Measurements from ENCODE around the gene SGTB. TPM values are rescaled to one million over a fixed set of nuclear protein-coding genes. Genes with fewer than 3 reads are reported as not detected.

SGTB gene
- total RNA-seq, 1 donor: 21.4 TPM

DNA sequence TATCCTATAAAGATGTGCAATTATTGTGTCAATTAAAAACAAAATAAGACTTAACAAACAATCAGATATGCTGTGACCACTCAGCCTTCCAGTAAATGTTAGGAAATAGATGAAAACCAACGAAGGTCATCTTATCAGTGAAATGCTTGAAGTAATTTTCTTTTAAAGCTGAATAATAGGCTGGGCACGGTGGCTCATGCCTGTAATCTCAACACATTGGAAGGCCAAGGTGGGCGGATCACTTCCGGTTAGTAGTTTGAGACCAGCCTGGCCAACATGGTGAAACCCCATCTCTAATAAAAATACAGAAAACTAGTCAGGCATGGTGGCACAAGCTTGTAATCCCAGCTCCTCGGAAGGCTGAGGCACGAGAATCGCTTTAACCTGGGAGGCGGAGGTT is 31.3 kb upstream of the SGTB start:
- H2AFZ ChIP-seq (ENCODE audit: low read length): no peak overlapping the region
- H4K20me1 ChIP-seq (ENCODE audit: insufficient read depth, low read length): peaks cover 3% of the 10 kb centered on the region
- no peaks in the 10 kb centered on the region for H3K9me3 ChIP-seq (ENCODE audit: low read depth, low read length)
- no peaks in the 10 kb centered on the region for H3K36me3 ChIP-seq (ENCODE audit: insufficient read depth, low read length)
- no peak for DNase-seq (ENCODE audit: insufficient read length, low spot score, missing footprints)
- H3K27me3 ChIP-seq (ENCODE audit: insufficient read depth, low read length): no peaks in the 10 kb centered on the region
- no peaks in the 10 kb centered on the region for H3K4me1 ChIP-seq (ENCODE audit: insufficient read depth, low read length)
- H3K27ac ChIP-seq (ENCODE audit: low read depth, low read length): no peak overlapping the region
- no peak overlapping the region for H3K4me3 ChIP-seq (ENCODE audit: insufficient read depth, low read length)
- TF ChIP-seq, protein P1, sequence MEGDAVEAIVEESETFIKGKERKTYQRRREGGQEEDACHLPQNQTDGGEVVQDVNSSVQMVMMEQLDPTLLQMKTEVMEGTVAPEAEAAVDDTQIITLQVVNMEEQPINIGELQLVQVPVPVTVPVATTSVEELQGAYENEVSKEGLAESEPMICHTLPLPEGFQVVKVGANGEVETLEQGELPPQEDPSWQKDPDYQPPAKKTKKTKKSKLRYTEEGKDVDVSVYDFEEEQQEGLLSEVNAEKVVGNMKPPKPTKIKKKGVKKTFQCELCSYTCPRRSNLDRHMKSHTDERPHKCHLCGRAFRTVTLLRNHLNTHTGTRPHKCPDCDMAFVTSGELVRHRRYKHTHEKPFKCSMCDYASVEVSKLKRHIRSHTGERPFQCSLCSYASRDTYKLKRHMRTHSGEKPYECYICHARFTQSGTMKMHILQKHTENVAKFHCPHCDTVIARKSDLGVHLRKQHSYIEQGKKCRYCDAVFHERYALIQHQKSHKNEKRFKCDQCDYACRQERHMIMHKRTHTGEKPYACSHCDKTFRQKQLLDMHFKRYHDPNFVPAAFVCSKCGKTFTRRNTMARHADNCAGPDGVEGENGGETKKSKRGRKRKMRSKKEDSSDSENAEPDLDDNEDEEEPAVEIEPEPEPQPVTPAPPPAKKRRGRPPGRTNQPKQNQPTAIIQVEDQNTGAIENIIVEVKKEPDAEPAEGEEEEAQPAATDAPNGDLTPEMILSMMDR (IDR thresholded peaks at IDR 0.05; ENCODE audit: extremely low read depth, low read depth, low read length): no peak
- peaks cover 64% of the 10 kb centered on the region for H3K79me2 ChIP-seq (ENCODE audit: insufficient read depth, low read length)
- no peak overlapping the region for H3K4me2 ChIP-seq (ENCODE audit: insufficient read depth, low read length)

DNA sequence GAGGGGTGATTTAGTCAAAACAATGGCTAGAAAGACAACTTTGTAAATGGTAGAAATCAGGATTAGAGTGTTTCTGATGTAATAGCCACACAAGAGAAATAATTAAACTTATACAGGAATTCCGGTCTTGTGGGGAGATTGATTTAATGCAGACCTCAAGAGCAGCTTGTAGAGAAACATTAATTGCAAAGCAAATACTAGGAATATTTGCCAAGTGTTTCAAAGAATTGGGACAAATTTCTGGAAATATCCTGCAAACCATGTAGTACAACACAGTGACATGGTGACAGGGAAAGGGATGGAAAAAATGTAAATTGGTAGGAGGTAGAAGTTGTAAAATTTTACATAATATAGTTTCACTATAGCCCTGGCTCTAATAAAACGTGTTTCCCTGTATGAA is 29.0 kb upstream of the SGTB start:
- Histone ChIP-seq H3K27me3 (ENCODE audit: insufficient read depth, low read length) (no peaks in the 10 kb centered on the region), H3K79me2 (ENCODE audit: insufficient read depth, low read length) (peaks cover 67% of the 10 kb centered on the region), H2AFZ (ENCODE audit: low read length) (no peak overlapping the region), H3K4me3 (ENCODE audit: insufficient read depth, low read length) (no peak overlapping the region), H3K9me3 (ENCODE audit: low read depth, low read length) (no peaks in the 10 kb centered on the region), H3K4me2 (ENCODE audit: insufficient read depth, low read length) (no peak overlapping the region), H3K27ac (ENCODE audit: low read depth, low read length) (no peak overlapping the region), H3K4me1 (ENCODE audit: insufficient read depth, low read length) (no peaks in the 10 kb centered on the region), H4K20me1 (ENCODE audit: insufficient read depth, low read length) (peaks cover 3% of the 10 kb centered on the region), H3K36me3 (ENCODE audit: insufficient read depth, low read length) (no peaks in the 10 kb centered on the region)
- no peak for DNase-seq (ENCODE audit: insufficient read length, low spot score, missing footprints)
- TF ChIP-seq, protein P1 (IDR thresholded peaks at IDR 0.05; ENCODE audit: extremely low read depth, low read depth, low read length): no peak

DNA sequence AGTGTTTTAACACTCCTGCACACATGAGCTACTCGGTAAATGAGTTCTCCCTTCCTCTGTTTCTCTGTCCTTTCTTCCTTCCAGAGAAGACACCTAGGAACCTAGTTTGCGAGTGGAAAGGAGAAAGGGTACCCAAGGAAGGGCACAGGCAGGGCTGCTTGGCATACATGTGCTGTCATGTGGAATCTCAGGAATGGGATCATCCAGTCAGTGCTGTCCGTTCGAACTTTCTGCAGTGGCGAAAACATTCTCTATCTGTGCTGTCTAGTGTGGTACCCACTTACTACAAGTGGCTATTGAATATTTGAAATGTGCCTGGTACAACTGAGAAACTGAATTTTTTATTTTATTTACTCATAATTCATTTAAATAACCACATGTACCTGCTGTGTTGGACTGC is 28.0 kb upstream of the SGTB start:
- TF ChIP-seq, protein P1 (IDR thresholded peaks at IDR 0.05; ENCODE audit: extremely low read depth, low read depth, low read length): no peak
- Histone ChIP-seq H3K9me3 (ENCODE audit: low read depth, low read length) (no peaks in the 10 kb centered on the region), H4K20me1 (ENCODE audit: insufficient read depth, low read length) (peaks cover 3% of the 10 kb centered on the region), H3K4me2 (ENCODE audit: insufficient read depth, low read length) (no peak overlapping the region), H3K27ac (ENCODE audit: low read depth, low read length) (no peak overlapping the region), H2AFZ (ENCODE audit: low read length) (no peak overlapping the region), H3K36me3 (ENCODE audit: insufficient read depth, low read length) (no peaks in the 10 kb centered on the region), H3K27me3 (ENCODE audit: insufficient read depth, low read length) (no peaks in the 10 kb centered on the region), H3K79me2 (ENCODE audit: insufficient read depth, low read length) (peaks cover 72% of the 10 kb centered on the region), H3K4me3 (ENCODE audit: insufficient read depth, low read length) (no peak overlapping the region), H3K4me1 (ENCODE audit: insufficient read depth, low read length) (no peaks in the 10 kb centered on the region)
- DNase-seq (ENCODE audit: insufficient read length, low spot score, missing footprints): no peak

DNA sequence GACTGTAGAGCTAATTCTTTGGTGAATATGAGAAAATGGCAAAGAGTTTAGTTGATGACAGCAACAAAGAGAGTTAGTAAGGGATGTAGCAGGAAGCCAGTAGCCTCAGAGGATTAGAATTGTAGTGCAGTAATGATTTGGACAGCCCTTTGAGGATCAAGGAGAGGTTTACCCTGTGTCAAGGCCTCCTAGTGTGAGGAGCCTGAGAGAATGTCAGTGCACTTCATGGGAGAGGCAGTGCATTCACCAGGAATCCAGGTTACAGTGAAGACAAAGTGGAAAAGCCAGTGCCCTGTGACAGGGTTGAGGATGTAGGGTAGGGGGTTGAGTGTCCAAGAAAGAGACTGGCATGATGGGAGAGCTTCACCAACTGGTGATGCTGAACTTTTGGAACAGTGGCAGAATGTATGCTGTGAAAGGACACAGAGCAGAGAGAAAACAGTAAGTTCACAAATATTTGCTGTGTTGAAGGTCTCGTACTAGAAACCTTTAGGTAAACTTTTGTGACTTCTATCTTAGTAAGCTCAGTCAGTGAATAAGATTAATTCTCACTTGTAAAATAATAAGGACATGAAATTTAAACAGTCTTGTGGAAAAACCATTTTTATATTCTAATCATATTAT is 27.4 kb upstream of the SGTB start:
- no peaks in the 10 kb centered on the region for H3K36me3 ChIP-seq (ENCODE audit: insufficient read depth, low read length)
- H3K4me1 ChIP-seq (ENCODE audit: insufficient read depth, low read length): no peaks in the 10 kb centered on the region
- H3K27me3 ChIP-seq (ENCODE audit: insufficient read depth, low read length): no peaks in the 10 kb centered on the region
- no peak overlapping the region for H3K4me2 ChIP-seq (ENCODE audit: insufficient read depth, low read length)
- H3K9me3 ChIP-seq (ENCODE audit: low read depth, low read length): no peaks in the 10 kb centered on the region
- no peak for DNase-seq (ENCODE audit: insufficient read length, low spot score, missing footprints)
- no peak overlapping the region for H3K4me3 ChIP-seq (ENCODE audit: insufficient read depth, low read length)
- H2AFZ ChIP-seq (ENCODE audit: low read length): no peak overlapping the region
- H3K79me2 ChIP-seq (ENCODE audit: insufficient read depth, low read length): peaks cover 74% of the 10 kb centered on the region
- TF ChIP-seq, protein P1 (IDR thresholded peaks at IDR 0.05; ENCODE audit: extremely low read depth, low read depth, low read length): no peak
- peaks cover 3% of the 10 kb centered on the region for H4K20me1 ChIP-seq (ENCODE audit: insufficient read depth, low read length)
- H3K27ac ChIP-seq (ENCODE audit: low read depth, low read length): no peak overlapping the region
